HG02678 (cell line): ENCODE data around the gene LRRC74A.

Experiments
- ATAC-seq: cut with Tn5 transposase; IDR thresholded peaks from one replicate; pipeline ENCODE4 v1.9.1; 2021; ENCODE audit warnings: mild to moderate bottlenecking, moderate library complexity; ENCODE audit not compliant: unreplicated experiment

LRRC74A gene

GRCh38 chr14:76844223-76844622 lies 18.0 kb downstream of the LRRC74A start:
- ATAC-seq, result no peak

GRCh38 chr14:76846331-76847047 lies 20.3 kb downstream of the LRRC74A start:
- ATAC-seq, result no peak

GRCh38 chr14:76848879-76849278 lies 22.7 kb downstream of the LRRC74A start:
- ATAC-seq, result no peak

DNA sequence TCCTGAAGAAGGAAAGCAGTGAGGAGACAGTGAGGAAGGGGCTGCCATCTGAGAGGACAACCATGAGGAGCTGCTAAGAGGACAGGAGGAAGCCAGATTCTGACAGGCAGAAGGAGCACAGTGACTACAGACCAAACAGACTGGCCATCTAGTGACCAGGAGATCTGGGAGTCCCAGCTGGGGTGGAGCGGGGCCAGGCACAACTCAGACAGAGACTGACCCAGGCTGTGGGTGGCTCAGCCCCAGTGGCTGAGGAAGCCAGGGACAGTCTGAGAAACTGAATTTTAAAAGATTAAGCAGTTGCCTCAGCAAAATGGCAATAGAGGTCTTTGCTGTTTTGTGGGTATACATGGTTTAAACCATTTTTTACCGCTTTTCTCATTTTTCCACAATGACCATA lies 28.9 kb downstream of the LRRC74A start:
- ATAC-seq, result no peak

DNA sequence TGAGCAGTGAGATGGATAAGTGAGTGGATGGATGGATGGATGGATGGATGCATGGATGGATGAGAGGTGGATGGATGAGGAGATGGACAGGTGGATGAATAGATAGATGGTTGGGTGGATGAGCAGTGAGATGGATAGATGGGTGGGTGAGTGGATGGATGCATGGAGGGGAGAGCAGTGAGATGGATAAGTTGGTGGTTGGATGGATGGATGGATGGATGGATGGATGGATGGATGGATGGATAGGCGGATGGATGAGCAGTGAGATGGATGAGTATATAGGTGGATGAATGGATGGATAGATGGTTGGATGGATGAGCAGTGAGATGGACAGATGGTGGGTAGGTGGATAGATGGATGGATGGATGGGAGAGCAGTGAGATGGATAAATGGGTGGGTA lies 30.6 kb downstream of the LRRC74A start:
- ATAC-seq, result no peak

GRCh38 chr14:76861574-76862255 lies 35.5 kb downstream of the LRRC74A start:
- ATAC-seq, result no peak

- no peak for ATAC-seq
Measured at GRCh38 chr14:76862546-76863282, 36.5 kb downstream of the LRRC74A start.

- no peak for ATAC-seq
Measured at GRCh38 chr14:76863724-76864407, 37.7 kb downstream of the LRRC74A start.

DNA sequence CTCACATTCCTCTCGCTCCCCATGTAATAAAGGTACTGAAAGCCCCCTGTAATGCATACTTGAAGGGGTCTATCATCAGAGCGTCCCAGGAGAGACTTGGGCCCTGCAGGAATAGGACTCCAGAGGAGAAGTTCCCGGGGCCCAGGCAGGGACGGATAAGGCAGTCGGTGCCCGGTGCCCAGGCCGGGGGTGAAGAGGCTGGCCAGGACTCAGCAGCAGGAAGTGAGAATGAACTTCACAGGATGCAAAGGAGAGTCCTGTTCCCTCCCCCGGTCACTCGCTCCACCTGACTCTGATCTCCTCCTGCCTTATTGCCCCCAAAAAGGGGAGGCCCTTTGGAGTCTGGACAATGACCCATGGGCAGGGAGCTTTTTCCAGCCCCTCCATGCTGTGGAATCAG lies 40.2 kb downstream of the LRRC74A start:
- ATAC-seq, result no peak

DNA sequence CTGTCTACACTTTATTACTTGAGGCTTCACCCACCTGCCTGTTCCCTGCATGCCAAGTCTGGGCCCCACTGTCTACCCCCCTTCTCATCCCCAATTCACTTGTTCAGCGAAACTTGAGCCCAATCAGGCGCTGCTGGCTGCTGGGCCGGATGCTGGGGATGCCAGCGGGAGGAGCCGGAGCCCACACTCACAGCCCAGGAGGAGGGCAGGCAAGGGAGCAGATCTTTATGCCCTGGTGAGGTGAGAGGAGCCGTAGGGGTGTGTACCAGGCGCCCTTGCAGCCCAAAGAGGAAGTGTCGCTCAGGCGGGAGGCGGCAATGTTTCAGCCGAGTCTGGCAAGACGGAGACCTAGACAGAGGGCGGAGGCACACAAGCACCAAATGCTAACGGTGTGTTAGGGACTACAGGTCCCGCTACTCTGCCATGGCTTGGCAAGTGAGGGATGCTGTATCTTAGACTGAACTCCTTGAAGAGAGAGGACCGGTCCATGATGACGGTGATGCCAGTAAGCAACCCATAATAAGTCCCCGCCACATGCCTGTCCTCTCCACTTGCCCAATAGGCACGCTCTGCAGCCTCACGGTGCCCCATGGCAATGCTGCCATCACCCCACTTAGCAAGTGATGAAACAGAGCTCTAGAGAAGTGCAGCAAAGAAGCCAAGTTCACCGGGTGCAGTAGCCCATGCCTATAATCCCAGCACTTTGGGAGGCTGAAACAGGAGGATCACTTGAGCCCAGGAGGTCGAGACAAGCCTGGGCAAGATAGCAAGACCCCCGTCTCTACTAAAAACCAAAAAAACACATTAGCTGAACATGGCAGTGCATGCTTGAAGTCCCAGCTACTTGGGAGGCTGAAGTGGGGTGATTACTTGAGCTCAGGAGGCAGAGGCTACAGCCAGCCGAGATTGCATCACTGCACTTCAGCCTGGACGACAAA lies 41.6 kb downstream of the LRRC74A start:
- ATAC-seq, result no peak

DNA sequence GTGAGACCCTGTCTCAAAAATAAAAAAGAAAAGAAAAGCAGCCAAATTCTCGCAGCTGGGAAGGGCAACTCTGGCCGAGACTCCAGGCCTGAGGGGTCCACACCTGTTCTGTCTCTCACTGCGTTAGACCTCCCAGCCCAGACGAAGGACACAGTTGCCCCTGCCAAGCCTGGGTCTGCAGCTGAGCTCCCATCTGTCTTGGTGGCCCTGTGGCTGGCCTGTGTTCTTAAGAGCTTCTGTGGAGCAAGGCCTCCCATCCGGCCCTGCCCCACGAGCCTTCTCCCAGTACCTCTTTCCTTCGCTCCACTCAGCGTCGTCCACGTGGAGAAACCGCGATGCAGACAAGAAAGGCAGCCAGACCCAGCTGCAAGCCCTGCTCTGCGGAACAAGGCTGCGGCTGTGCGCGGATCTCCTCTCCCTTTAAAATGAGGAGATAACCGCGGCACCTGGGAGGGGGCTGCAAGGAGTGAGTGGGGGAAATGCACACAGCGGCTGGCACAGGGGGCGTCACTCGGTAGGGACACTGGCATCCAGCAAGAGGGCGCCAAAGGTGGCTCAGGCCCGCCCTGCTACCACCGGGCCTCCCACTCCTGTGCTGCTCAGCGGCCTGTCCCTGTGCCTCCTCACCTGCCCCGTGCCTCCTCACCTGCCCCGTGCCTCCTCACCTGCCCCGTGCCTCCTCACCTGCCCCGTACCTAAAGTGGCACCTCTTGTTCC lies 42.4 kb downstream of the LRRC74A start:
- ATAC-seq, result no peak

- ATAC-seq, result no peak
Measured at GRCh38 chr14:76870166-76870565, 44.0 kb downstream of the LRRC74A start.

DNA sequence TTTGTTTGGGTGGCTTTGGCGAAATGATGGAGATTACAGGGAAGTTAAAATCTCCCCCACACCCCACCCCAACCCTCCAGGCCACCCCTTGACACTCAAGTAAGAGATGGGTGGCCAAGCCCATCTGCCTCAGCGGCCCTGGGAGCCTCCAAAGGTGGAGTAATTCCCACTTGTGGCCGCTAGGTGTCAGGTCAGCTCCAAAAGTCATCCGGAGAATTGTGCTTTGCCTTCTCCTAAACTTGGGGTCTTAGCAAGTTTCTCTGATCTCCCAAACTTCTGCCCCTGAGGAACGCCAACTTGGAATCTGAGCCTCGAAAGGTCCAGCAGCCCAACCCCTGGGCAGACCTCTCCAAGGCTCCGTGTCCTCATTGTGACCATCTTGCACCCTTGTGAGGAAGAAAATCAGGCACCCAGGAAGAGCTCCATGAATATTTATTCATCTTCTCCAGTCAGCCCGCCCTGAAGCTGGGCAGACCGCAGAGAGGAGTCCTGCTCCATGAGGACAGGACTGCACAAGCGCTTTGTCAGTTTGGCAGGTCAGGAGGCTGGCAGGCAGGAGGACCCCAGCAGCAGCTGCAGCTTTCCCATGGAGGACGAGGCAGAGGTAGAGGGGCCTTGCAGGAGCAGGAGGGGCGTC lies 46.7 kb downstream of the LRRC74A start:
- ATAC-seq, result no peak

DNA sequence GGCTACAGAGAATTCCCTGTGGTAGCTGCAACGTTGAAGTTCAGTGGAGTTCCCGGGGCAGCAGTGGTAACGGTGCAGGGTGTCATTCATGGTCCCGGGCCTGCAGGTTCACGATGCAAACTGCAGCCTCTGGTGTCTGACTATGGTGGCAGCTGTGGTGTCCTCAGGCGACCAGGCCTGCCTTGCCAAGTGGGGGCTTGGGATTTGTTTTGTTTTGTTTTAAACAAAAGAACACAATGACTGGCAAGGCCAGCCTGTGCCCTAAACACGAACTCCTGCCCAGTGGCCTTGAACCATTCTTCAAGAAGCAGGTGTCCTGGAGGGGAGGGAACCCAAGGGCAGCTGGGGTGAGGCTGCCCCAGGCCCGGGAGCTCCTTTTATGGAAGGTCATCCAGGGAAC lies 48.5 kb downstream of the LRRC74A start:
- no peak for ATAC-seq

GRCh38 chr14:76876076-76876475 lies 49.9 kb downstream of the LRRC74A start:
- no peak for ATAC-seq

- ATAC-seq, result no peak
Measured at GRCh38 chr14:76877871-76878270, 51.7 kb downstream of the LRRC74A start.

DNA sequence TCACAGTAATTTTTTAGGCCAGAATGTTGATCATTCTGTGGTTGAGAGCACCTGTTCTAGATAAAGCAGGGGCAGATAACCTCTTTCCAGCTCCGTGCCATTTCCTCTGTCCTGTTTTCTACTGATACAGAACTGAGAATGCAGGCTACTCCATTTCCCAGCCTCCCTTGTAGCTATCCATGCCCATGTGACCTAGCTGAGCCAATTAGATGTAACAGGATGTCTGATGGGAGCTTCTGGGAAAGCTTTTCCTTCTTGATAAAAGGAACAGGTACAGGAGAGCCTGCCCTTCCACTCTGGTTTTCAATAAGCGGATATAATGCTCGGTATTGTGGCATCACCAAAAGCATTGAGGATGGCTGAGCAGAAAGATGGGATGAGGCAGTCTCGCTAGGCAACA lies 54.2 kb downstream of the LRRC74A start:
- ATAC-seq, result no peak

GRCh38 chr14:76881348-76881747 lies 55.1 kb downstream of the LRRC74A start:
- no peak for ATAC-seq

GRCh38 chr14:76882651-76883050 lies 56.4 kb downstream of the LRRC74A start:
- no peak for ATAC-seq
